NCI-H1694 treated with DMSO at 0.1 percent for 48 hours (cell line): ENCODE measurements around the gene ZNF823.
"Not testable (repeated sequence)": the region's sequence is repeated elsewhere in the genome, so short reads cannot be mapped to it uniquely, and the experiment has no call there.

Experiments used
- DNase-seq: peaks from one replicate; lab custom pipeline; 2025; lab: John Stamatoyannopoulos, UW

ZNF823 gene

DNA sequence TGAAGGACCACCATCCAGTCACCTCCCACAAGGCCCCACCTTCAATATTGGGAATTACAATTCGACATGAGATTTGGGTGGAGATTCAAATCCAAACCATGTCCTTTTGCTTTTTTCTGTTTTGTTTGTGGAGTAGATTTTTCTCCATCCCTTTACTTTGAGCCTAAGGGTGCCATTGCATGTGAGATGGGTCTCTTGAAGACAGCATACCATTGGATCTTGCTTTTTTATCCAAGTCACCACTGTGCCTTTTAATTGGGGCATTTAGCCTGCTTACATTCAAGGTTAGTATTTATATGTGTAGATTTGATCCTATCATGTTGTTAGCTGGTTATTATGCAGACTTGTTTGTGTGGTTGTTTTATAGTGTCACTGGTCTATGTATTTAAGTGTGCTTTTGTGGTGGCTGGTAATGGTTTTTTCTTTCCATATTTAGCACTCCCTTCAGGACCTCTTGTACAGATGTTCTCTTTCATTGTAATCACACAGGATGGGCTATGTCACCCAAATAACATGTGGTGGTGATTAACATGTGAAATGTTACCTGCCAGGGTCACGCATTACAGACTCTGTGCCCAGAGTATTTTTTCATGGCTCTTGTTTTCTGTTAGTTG lies 58.0 kb downstream of the ZNF823 start:
- no peak for DNase-seq

DNA sequence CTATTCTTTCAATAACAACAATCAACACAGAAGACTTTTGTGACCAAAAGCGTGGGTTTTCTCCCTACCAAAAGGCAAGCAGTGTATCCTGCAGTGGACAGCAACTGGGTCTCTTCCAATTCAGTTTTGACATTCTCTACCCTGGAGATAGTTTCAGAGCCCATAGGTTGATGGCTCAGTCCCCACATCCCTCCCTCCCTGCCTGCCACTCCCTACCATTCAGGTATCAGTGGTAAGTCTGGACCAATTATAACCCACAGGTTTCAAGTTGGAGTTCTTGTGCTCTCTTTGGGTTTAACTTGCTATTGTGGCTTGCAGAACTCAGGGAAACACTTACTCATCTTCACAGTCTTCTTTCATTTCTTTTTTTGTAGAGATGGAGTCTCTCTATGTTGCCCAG lies 60.2 kb downstream of the ZNF823 start:
- DNase-seq: no peak

DNA sequence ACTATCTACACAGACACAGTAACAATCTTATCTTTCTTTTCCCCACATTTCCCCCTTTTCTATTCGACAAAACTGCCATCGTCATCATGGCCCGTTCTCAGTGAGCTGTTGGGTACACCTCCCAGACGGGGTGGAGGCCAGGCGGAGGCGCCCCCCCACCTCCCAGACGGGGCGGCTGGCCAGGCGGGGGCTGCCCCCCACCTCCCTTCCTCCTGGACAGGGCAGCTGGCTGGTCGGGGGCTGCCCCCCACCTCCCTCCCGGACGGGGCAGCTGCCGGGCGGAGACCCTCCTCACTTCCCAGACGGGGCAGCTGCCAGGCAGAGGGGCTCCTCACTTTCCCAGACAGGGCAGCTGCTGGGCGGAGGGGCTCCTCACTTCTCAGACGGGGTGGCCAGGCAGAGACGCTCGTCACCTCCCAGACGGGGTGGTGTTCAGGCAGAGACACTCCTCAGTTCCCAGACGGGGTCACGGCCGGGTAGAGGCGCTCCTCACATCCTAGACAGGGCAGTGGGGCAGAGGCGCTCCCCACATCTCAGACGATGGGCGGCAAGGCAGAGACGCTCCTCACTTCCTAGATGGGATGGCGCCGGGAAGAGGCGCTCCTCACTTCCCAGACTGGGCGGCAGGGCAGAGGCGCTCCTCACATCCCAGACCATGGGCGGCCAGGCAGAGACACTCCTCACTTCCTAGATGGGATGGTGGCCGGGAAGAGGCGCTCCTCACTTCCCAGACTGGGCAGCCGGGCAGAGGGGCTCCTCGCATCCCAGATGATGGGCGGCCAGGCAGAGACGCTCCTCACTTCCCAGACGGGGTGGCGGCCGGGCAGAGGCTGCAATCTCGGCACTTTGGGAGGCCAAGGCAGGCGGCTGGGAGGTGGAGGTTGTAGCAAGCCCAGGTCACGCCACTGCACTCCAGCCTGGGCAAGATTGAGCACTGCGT lies 61.8 kb downstream of the ZNF823 start:
- not testable (repeated sequence) for DNase-seq

DNA sequence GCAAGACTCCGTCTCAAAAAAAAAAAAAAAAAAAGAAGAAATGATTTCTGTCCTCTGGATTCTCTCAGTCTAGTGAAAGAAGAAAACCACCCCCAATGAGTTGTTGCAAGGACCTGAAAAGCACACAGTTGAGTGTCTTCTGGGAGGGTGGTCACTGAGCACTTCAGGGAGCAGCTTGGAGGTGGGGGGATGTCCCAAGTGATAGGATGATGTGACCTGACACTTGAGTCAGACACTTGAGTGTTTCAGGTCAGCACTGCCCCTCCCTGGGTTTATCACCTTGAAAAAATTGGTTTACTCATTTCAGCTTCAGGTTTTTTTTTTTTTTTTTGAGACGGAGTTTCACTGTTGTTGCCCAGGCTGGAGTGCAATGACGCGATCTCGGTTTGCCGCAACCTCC lies 63.2 kb downstream of the ZNF823 start:
- DNase-seq: no peak

DNA sequence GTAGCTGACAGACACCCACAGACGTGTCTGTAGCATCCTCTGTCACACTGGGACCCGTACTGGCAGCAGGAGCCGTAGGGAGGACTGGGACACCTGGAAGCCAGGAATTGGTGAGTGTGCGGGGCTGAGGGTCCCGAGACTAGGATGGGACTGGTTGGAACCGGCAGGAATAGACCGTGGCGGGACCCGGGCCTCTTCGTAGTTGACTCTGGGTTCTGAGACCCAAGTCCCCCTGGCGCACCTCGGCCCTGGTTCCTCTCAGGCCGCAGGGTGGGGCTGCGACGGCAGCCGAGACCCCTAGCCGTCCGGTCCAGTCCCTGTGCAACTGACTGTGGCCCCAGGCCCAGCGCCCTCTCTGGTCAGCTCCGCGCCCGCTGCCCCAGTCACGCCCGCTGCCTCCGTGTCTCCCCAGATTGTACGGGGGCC lies 64.7 kb downstream of the ZNF823 start:
- DNase-seq: no peak

DNA sequence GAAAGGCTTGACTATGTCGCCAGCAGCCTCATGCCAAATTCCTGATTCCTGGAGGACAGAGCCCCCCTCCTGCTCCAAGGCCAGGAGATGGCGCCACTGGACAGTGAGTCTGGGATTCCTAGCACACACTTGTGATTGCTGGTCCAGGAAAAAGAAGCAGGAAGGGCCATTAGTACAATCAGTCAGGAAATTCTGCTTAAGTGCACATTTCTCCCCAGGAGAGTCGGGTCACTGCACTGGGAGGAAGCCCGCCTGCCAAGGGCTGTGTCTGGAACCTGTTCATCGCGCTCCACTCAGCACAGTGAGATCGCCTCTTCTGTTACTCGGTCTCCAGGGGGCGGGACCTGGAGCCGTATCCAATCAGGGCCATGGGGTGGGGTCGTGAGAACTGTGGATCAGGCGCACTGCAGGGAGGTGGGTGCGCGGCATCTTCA lies 65.1 kb downstream of the ZNF823 start:
- no peak for DNase-seq
